A549 (cell line): Measurements from ENCODE around the gene TSPO2. TPM values are rescaled to one million over a fixed set of nuclear protein-coding genes. Genes with fewer than 3 reads are reported as not detected.

Experiments
- ATAC-seq, 2 experiments: fragments of 200-7000 bp in 1 of 2; fragments of >200 bp in 1 of 2; cut with Nextera tagmentation in 1 of 2; cut with Tn5 transposase in 1 of 2; 3 replicates each; pipeline versions ENCODE4 v1.8.0 to v1.9.1; 2018 to 2020; ENCODE audit warnings: mild to moderate bottlenecking in 1 of 2, moderate library complexity in 1 of 2
- CTCF ChIA-PET: fragments of 300-600 bp; sonication (Branson Sonifier 250); formaldehyde crosslinking; extraction: SDS; loops from one replicate; lab custom pipeline; 2021; ENCODE audit warnings: antibody characterized with exemption, inconsistent platforms; lab: Yijun Ruan, JAX
- POLR2A ChIA-PET: fragments of 350-600 bp; formaldehyde crosslinking; extraction: SDS; loops from one replicate; lab custom pipeline; 2021; ENCODE audit warnings: antibody characterized with exemption, inconsistent platforms; lab: Yijun Ruan, JAX
- DNase-seq, 2 experiments: peaks; one replicate each; pipeline versions ENCODE4 v3.0.0 to v3.0.0-alpha.2; 2011 to 2016; ENCODE audit warnings: low read depth in 1 of 2, low spot score in 1 of 2
- FAIRE-seq: peaks from 2 replicates; lab custom pipeline; 2011; peaks lifted over from hg19 to GRCh38; lab: Jason Lieb, UNC
- H3K27ac ChIP-seq, 2 experiments: fragments of >200 bp; sonication (Bioruptor Twin); formaldehyde crosslinking; 3 replicates each; pipeline ENCODE4 v1.5.1; 2016 to 2017
- H3K4me1 ChIP-seq: fragments of >200 bp; sonication (Bioruptor Twin); formaldehyde crosslinking; 3 replicates; pipeline ENCODE4 v1.6.1; 2016
- H3K4me2 ChIP-seq: fragments of >200 bp; sonication (Bioruptor Twin); formaldehyde crosslinking; 3 replicates; pipeline ENCODE4 v1.6.1; 2016
- H3K4me3 ChIP-seq: fragments of >200 bp; sonication (Bioruptor Twin); formaldehyde crosslinking; 3 replicates; pipeline ENCODE4 v1.5.1; 2016
- H3K9me3 ChIP-seq: fragments of >200 bp; sonication (Bioruptor Twin); formaldehyde crosslinking; 3 replicates; pipeline ENCODE4 v1.6.1; 2016
- CHD4 ChIP-seq: fragments of 200-600 bp; sonication (generic); IDR thresholded peaks from 2 replicates; pipeline ENCODE4 v1.6.1; 2016; ENCODE audit warnings: antibody characterized with exemption, mild to moderate bottlenecking, borderline replicate concordance
- CTCF ChIP-seq: fragments of >200 bp; sonication (Bioruptor Twin); formaldehyde crosslinking; IDR thresholded peaks from 3 replicates; pipeline ENCODE4 v1.5.1; 2016
- E2F6 ChIP-seq: IDR thresholded peaks from 2 replicates; pipeline ENCODE4 v1.6.1; 2012; ENCODE audit warnings: low read depth, borderline replicate concordance
- EP300 ChIP-seq, 2 experiments: fragments of >200 bp; sonication (Bioruptor Twin); formaldehyde crosslinking; IDR thresholded peaks; 2 replicates in 1 of 2; 3 replicates in 1 of 2; pipeline ENCODE4 v1.6.1; 2016 to 2017
- FOSB ChIP-seq: fragments of 250-450 bp; sonication (Bioruptor Pico); IDR thresholded peaks from 2 replicates; pipeline ENCODE4 v1.5.0; 2020; ENCODE audit warnings: mild to moderate bottlenecking, moderate library complexity
- FOXS1 ChIP-seq: fragments of 250-450 bp; sonication (Bioruptor Pico); IDR thresholded peaks from 2 replicates; pipeline ENCODE4 v1.5.0; 2020; ENCODE audit warnings: mild to moderate bottlenecking, moderate library complexity
- HEYL ChIP-seq: fragments of 250-450 bp; sonication (Bioruptor Pico); IDR thresholded peaks from 2 replicates; pipeline ENCODE4 v1.8.0; 2021; ENCODE audit warnings: mild to moderate bottlenecking, moderate library complexity
- HOXB5 ChIP-seq: fragments of 250-450 bp; sonication (Bioruptor Pico); IDR thresholded peaks from 2 replicates; pipeline ENCODE4 v1.5.0; 2020; ENCODE audit warnings: mild to moderate bottlenecking, moderate library complexity
- JUN ChIP-seq, 2 experiments: fragments of >200 bp; sonication (Bioruptor Twin); formaldehyde crosslinking; IDR thresholded peaks; 2 replicates in 1 of 2; 3 replicates in 1 of 2; pipeline ENCODE4 v1.6.1; 2016 to 2017
- MAFK ChIP-seq: fragments of 450-650 bp; IDR thresholded peaks from 2 replicates; pipeline ENCODE4 v1.6.1; 2014; ENCODE audit not compliant: partially characterized antibody
- MAX ChIP-seq: IDR thresholded peaks from 2 replicates; pipeline ENCODE4 v1.6.1; 2012
- PBX3 ChIP-seq: IDR thresholded peaks from 2 replicates; pipeline ENCODE4 v1.6.1; 2012
- PHF8 ChIP-seq: fragments of 200-600 bp; sonication (generic); IDR thresholded peaks from 2 replicates; pipeline ENCODE4 v1.6.1; 2016; ENCODE audit warnings: low read depth, mild to moderate bottlenecking, antibody characterized with exemption, moderate library complexity, borderline replicate concordance
- POLR2AphosphoS2 ChIP-seq: conservative IDR thresholded peaks from 2 replicates; pipeline ENCODE4 v1.6.1; 2012; ENCODE audit warnings: low read length, improper control_type of control experiment, inconsistent platforms
- RFX5 ChIP-seq: fragments of 450-650 bp; IDR thresholded peaks from 2 replicates; pipeline ENCODE4 v1.7.1; 2014; ENCODE audit warnings: antibody characterized with exemption, mild to moderate bottlenecking, moderate library complexity
- USF2 ChIP-seq: fragments of 450-650 bp; IDR thresholded peaks from 2 replicates; pipeline ENCODE4 v1.6.1; 2014; ENCODE audit warnings: antibody characterized with exemption
- ZNF302 ChIP-seq: fragments of 250-450 bp; sonication (Bioruptor Pico); IDR thresholded peaks from 2 replicates; pipeline ENCODE4 v1.9.0; 2021; ENCODE audit warnings: inconsistent platforms, mild to moderate bottlenecking, moderate library complexity
- WGBS: methylation state at CpG from one replicate; pipeline ENCODE4 v1.1.6; 2017; ENCODE audit errors: missing lambda C conversion rate; 5-methylcytosine and 5-hydroxymethylcytosine counted together
- polyA plus RNA-seq, 4 experiments: library from polyadenylated mRNA; depleted of rRNA in 3 of 4; stranded (reverse); fragments of >200 nt; fragmentation: RNase III in 1 of 4; extraction: RNeasy Plus Mini Kit Qiagen cat#74134 plus additional on column Dnase treatment in 1 of 4; gene quantifications; 2 replicates in 3 of 4; 3 replicates in 1 of 4; pipeline ENCODE4 v1.2.3, GENCODE V29; 2011 to 2017
- TF ChIP-seq, protein P1 (sequence below): fragments of >200 bp; sonication (Bioruptor Twin); formaldehyde crosslinking; IDR thresholded peaks from 2 replicates; pipeline ENCODE4 v1.6.1; 2016
- TF ChIP-seq, protein P2 (sequence below): fragments of 250-450 bp; sonication (Bioruptor Pico); IDR thresholded peaks from 2 replicates; pipeline ENCODE4 v1.5.0; 2021; ENCODE audit warnings: mild to moderate bottlenecking, moderate library complexity, borderline replicate concordance

TSPO2 gene
- polyA plus RNA-seq, 2 of the 4 experiments (the other 2 are of a cell fraction): not detected

DNA sequence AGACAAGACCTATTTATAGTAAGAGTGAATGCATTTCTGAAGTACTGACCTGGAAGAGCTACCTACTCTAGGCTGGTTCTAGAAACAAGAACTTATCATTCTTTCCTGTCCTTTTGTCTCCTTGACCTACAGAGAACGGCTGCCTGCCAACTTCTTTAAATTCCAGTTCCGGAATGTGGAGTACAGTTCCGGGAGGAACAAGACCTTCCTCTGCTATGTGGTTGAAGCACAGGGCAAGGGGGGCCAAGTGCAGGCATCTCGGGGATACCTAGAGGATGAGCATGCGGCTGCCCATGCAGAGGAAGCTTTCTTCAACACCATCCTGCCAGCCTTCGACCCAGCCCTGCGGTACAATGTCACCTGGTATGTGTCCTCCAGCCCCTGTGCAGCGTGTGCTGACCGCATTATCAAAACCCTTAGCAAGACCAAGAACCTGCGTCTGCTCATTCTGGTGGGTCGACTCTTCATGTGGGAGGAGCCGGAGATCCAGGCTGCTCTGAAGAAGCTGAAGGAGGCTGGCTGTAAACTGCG lies 19.0 kb downstream of the TSPO2 start (continued):
- TF ChIP-seq JUN (IDR thresholded peaks at IDR 0.05) (no peak), RFX5 (no peak), FOXS1 (CRISPR knock-in tag) (no peak)

GRCh38 chr6:41062056-41062455 lies 19.8 kb downstream of the TSPO2 start:
- H3K9me3 ChIP-seq: no peaks in the 10 kb centered on the region
- peaks cover 15% of the 10 kb centered on the region; the same call in 2 of the 3 replicates for H3K4me1 ChIP-seq
- ChIA-PET POLR2A (no interaction called here), CTCF (no interaction called here)
- ATAC-seq (no peak), FAIRE-seq (no peak), DNase-seq (no peak)
- H3K27ac ChIP-seq: no peak overlapping the region
- H3K4me2 ChIP-seq: no peak overlapping the region
- no peak overlapping the region for H3K4me3 ChIP-seq
- no peak for TF ChIP-seq PBX3
- no peak for TF ChIP-seq MAFK
- TF ChIP-seq HEYL (CRISPR knock-in tag): no peak
- 93% methylated on average over 1 of the region's 1 CpG for WGBS

DNA sequence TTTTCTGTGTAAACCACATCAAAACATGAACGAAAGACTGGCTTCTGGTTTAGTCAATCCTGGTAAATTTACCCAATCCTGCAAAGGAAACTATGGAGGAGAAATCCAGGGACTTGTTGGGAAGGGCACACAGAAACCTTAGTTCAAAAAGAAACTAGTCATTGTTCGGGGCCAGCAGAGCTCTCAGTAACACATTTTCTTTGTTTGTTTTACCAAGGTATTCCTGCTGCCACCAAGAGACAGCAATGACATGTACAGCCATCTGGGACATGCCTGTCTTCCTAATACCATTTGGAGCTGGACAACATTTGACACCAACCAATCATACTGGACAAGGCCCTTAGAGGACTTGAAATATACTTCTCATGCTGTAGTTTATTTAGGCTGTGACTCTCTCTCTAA lies 21.6 kb downstream of the TSPO2 start:
- Histone ChIP-seq H3K4me1 (peaks cover 15% of the 10 kb centered on the region; the same call in 2 of the 3 replicates), H3K9me3 (no peaks in the 10 kb centered on the region), H3K4me3 (no peak overlapping the region), H3K27ac (no peak overlapping the region), H3K4me2 (no peak overlapping the region)
- POLR2A ChIA-PET: no interaction called here
- FAIRE-seq (no peak), ATAC-seq (no peak), DNase-seq (no peak)
- 91% methylated on average over 2 of the region's 2 CpGs for WGBS
- TF ChIP-seq CTCF (no peak), HOXB5 (CRISPR knock-in tag) (no peak), USF2 (no peak), POLR2AphosphoS2 (no peak), MAX (no peak), PHF8 (no peak), E2F6 (no peak), ZNF302 (CRISPR knock-in tag) (no peak), FOSB (CRISPR knock-in tag) (no peak), JUN (IDR thresholded peaks at IDR 0.05) (no peak), CHD4 (no peak), EP300 (IDR thresholded peaks at IDR 0.05) (no peak)
- TF ChIP-seq, protein P1, sequence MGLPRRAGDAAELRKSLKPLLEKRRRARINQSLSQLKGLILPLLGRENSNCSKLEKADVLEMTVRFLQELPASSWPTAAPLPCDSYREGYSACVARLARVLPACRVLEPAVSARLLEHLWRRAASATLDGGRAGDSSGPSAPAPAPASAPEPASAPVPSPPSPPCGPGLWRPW: no peak
- TF ChIP-seq, protein P2, sequence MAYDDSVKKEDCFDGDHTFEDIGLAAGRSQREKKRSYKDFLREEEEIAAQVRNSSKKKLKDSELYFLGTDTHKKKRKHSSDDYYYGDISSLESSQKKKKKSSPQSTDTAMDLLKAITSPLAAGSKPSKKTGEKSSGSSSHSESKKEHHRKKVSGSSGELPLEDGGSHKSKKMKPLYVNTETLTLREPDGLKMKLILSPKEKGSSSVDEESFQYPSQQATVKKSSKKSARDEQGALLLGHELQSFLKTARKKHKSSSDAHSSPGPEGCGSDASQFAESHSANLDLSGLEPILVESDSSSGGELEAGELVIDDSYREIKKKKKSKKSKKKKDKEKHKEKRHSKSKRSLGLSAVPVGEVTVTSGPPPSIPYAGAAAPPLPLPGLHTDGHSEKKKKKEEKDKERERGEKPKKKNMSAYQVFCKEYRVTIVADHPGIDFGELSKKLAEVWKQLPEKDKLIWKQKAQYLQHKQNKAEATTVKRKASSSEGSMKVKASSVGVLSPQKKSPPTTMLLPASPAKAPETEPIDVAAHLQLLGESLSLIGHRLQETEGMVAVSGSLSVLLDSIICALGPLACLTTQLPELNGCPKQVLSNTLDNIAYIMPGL (CRISPR knock-in tag): no peak
- CTCF ChIA-PET: interaction anchor here (1.1 kb wide), 1 partner anchor 17 kb away, joined by 3 read pairs; no protein-coding TSS in a partner anchor
